Smooth muscle cell (in vitro differentiated cells): ENCODE data around the gene DYSF. TPM values are rescaled to one million over a fixed set of nuclear protein-coding genes. Genes with fewer than 3 reads are reported as not detected.

ENCODE experiments used
- DNase-seq: peaks from one replicate; lab custom pipeline; 2025; ENCODE audit not compliant: unreplicated experiment; lab: John Stamatoyannopoulos, UW
- H2AFZ ChIP-seq: fragments of 200-600 bp; sonication (generic); 2 replicates; pipeline ENCODE4 v1.6.0; 2016; ENCODE audit warnings: antibody characterized with exemption, low read depth, mild to moderate bottlenecking
- H3F3A ChIP-seq: fragments of 200-600 bp; sonication (generic); 2 replicates; pipeline ENCODE4 v1.6.0; 2017; ENCODE audit warnings: antibody characterized with exemption, low read depth
- H3K27ac ChIP-seq: fragments of 200-600 bp; sonication (generic); 2 replicates; pipeline ENCODE4 v1.5.1; 2016; ENCODE audit warnings: low read depth, mild to moderate bottlenecking
- H3K27me3 ChIP-seq: fragments of 200-600 bp; sonication (generic); 2 replicates; pipeline ENCODE4 v1.6.1; 2016; ENCODE audit warnings: low read depth, mild to moderate bottlenecking
- H3K36me3 ChIP-seq: fragments of 200-600 bp; sonication (generic); 2 replicates; pipeline ENCODE4 v1.5.1; 2016; ENCODE audit warnings: low read depth
- H3K4me1 ChIP-seq: fragments of 200-600 bp; sonication (generic); 2 replicates; pipeline ENCODE4 v1.5.1; 2016; ENCODE audit warnings: low read depth
- H3K4me2 ChIP-seq: fragments of 200-600 bp; sonication (generic); 2 replicates; pipeline ENCODE4 v1.6.0; 2016; ENCODE audit warnings: mild to moderate bottlenecking
- H3K4me3 ChIP-seq: fragments of 200-600 bp; sonication (generic); 2 replicates; pipeline ENCODE4 v1.5.1; 2016; ENCODE audit warnings: mild to moderate bottlenecking
- H3K79me2 ChIP-seq: fragments of 200-600 bp; sonication (generic); 2 replicates; pipeline ENCODE4 v1.6.0; 2016; ENCODE audit warnings: low read depth, mild to moderate bottlenecking
- H3K9ac ChIP-seq: fragments of 200-600 bp; sonication (generic); 2 replicates; pipeline ENCODE4 v1.6.0; 2016; ENCODE audit warnings: low read depth
- H3K9me3 ChIP-seq: fragments of 200-600 bp; sonication (generic); replicated peaks from 2 replicates; pipeline ENCODE4 v1.5.1; 2016; ENCODE audit warnings: low read depth
- H4K20me1 ChIP-seq: fragments of 200-600 bp; sonication (generic); 2 replicates; pipeline ENCODE4 v1.6.0; 2016; ENCODE audit warnings: low read depth
- WGBS: methylation state at CpG from one replicate; pipeline ENCODE4 v1.1.7; 2016; ENCODE audit warnings: low lambda C conversion rate; 5-methylcytosine and 5-hydroxymethylcytosine counted together
- polyA plus RNA-seq: library from polyadenylated mRNA; unstranded; fragments of >200 nt; fragmentation: Nextera tagmentation; extraction: Ambion mirVana; gene quantifications from 2 replicates; pipeline ENCODE4 v1.2.1, GENCODE V29; 2016
- total RNA-seq: library from RNA; depleted of rRNA; stranded (reverse); fragments of >200 nt; gene quantifications from 2 replicates; pipeline ENCODE4 v1.2.3, GENCODE V29; 2014
- TF ChIP-seq, protein P1 (sequence below): fragments of 200-600 bp; sonication (generic); IDR thresholded peaks from 2 replicates; pipeline ENCODE4 v1.5.1; 2017; ENCODE audit warnings: borderline replicate concordance, mild to moderate bottlenecking, antibody characterized with exemption; ENCODE audit not compliant: insufficient read depth, poor library complexity, severe bottlenecking

The DYSF gene
- total and polyA plus RNA-seq, 2 experiments from 2014 or later: 0.64 to 1.6 TPM

DNA sequence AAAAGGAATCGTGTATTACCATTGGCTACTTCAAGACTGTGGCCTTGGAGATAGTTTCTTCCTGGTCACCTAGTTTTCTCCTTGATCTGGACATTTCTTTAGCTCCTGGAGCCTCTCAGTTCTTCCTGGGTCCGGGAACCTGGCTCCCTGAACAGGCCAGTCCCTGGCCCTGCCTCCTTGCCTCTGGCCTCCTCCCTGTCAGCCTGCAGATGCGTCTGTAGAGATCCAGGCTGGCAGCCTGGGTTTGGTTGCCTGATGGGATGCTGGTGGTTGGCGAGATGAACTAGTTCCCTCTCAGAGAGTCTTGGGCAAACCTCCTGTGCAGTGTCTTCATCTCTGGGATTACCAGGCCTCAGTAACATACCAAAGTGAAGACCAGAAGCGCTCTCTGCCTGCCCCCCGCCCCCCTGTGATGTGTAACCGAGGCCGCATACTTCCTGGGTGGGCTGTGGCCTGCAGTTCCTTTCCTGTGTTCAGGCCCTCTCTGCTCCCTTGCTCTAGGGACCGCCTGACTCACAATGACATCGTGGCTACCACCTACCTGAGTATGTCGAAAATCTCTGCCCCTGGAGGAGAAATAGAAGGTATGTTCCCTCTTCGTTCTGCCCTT, 85.4 kb downstream of the DYSF start:
- Histone ChIP-seq H2AFZ (no peak overlapping the region), H3K4me3 (no peak overlapping the region), H3K9ac (no peak overlapping the region), H3K9me3 (no peaks in the 10 kb centered on the region), H3K36me3 (no peaks in the 10 kb centered on the region), H3K4me1 (no peaks in the 10 kb centered on the region), H3K27me3 (no peaks in the 10 kb centered on the region), H3K4me2 (no peak overlapping the region), H3F3A (no peaks in the 10 kb centered on the region), H3K27ac (no peak overlapping the region), H4K20me1 (no peaks in the 10 kb centered on the region), H3K79me2 (no peaks in the 10 kb centered on the region)
- 88% methylated on average over 12 of the region's 12 CpGs for WGBS
- DNase-seq: no peak
- TF ChIP-seq, protein P1, sequence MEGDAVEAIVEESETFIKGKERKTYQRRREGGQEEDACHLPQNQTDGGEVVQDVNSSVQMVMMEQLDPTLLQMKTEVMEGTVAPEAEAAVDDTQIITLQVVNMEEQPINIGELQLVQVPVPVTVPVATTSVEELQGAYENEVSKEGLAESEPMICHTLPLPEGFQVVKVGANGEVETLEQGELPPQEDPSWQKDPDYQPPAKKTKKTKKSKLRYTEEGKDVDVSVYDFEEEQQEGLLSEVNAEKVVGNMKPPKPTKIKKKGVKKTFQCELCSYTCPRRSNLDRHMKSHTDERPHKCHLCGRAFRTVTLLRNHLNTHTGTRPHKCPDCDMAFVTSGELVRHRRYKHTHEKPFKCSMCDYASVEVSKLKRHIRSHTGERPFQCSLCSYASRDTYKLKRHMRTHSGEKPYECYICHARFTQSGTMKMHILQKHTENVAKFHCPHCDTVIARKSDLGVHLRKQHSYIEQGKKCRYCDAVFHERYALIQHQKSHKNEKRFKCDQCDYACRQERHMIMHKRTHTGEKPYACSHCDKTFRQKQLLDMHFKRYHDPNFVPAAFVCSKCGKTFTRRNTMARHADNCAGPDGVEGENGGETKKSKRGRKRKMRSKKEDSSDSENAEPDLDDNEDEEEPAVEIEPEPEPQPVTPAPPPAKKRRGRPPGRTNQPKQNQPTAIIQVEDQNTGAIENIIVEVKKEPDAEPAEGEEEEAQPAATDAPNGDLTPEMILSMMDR: no peak

DNA sequence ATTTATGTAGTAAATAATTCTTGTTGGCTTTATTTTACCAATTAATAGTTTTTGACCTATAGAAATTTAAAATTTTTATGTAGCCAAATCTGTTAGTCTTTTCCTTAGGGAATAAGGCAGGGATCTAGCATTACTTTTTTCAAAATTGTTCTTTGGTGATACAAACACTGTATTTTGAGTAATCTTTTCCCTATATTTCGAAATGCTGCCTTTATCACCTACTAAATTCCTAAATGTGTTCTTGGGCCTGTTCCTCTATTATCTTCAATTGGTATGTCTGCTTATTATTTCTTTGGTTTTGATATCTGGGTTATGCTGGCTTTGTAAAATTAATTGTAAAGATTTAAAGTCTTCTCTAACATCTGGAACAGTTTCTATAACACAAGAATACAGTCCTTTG, 87.5 kb downstream of the DYSF start:
- Histone ChIP-seq H3F3A (no peaks in the 10 kb centered on the region), H4K20me1 (no peaks in the 10 kb centered on the region), H3K4me2 (no peak overlapping the region), H3K9me3 (no peaks in the 10 kb centered on the region), H3K4me1 (no peaks in the 10 kb centered on the region), H3K27me3 (no peaks in the 10 kb centered on the region), H3K36me3 (no peaks in the 10 kb centered on the region), H3K79me2 (no peaks in the 10 kb centered on the region), H3K4me3 (no peak overlapping the region), H3K27ac (no peak overlapping the region), H3K9ac (no peak overlapping the region), H2AFZ (no peak overlapping the region)
- TF ChIP-seq, protein P1: no peak
- no peak for DNase-seq
- 93% methylated on average over 1 of the region's 1 CpG for WGBS

GRCh38 chr2:71544919-71545571, 91.7 kb downstream of the DYSF start:
- Histone ChIP-seq H4K20me1 (no peaks in the 10 kb centered on the region), H3K4me3 (no peak overlapping the region), H3K4me1 (no peaks in the 10 kb centered on the region), H3K9me3 (no peaks in the 10 kb centered on the region), H3K4me2 (no peak overlapping the region), H3K9ac (no peak overlapping the region), H3K27me3 (peaks cover 6% of the 10 kb centered on the region), H2AFZ (no peak overlapping the region), H3F3A (no peaks in the 10 kb centered on the region), H3K27ac (no peak overlapping the region), H3K79me2 (no peaks in the 10 kb centered on the region), H3K36me3 (no peaks in the 10 kb centered on the region)
- 85% methylated on average over 9 of the region's 9 CpGs for WGBS
- DNase-seq: no peak
- TF ChIP-seq, protein P1: no peak
